ENCODE results near the gene COL19A1.

GRCh38 chr6:69957985-69958559, 91.7 kb downstream of the COL19A1 start:
- TF ChIP-seq CTCF (IDR thresholded peaks at IDR 0.05), result no peak
- TF ChIP-seq POLR2A (IDR thresholded peaks at IDR 0.05), result no peak
- TF ChIP-seq EP300 (IDR thresholded peaks at IDR 0.05), result no peak

Data from sigmoid colon (tissue), 4 donors.